GM13977 (cell line): ENCODE measurements around the gene FRAS1.

Source experiments
- DNase-seq: peaks from one replicate; pipeline ENCODE4 v3.0.0; 2012; ENCODE audit warnings: low spot score
- in situ Hi-C: fragments of 300-500 bp; cut with MboI; formaldehyde crosslinking; loops from one replicate; pipeline ENCODE4 v1.12.0; 2022; ENCODE audit warnings: low sequenced_read_pairs, low pct_unique_long_range_greater_than_20kb, mixed read lengths, inconsistent platforms; ENCODE audit not compliant: unreplicated experiment
- TF ChIP-seq, protein P1 (sequence below): IDR thresholded peaks from 2 replicates; pipeline ENCODE4 v1.5.1; 2012; ENCODE audit warnings: mild to moderate bottlenecking, control low read depth; ENCODE audit not compliant: insufficient read depth; ENCODE audit errors: extremely low read depth, missing control alignments

The FRAS1 gene

DNA sequence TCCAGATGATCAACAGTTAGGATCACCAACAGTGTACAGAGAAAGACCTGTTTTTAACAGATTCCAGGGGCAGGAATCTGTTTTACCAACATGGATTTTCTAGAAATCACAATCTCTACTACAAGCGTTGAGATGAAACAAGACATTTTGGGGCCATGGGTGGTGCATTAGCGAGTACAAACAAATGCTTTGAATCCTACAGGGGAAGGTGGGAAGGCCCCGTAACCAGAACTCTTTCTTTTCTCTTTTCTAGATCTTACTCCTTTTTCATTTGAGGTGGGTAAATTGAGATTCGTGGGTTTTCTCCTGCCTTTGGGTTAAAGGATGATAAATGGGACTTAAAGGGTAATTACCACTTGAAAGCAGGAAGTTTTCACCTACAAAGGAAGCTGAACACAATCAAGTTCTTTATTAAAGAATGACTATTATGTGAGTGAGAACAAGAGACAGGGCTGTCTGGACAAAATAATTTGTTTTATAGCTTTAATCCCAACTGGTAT lies 304.5 kb downstream of the FRAS1 start:
- DNase-seq = no peak
- in situ Hi-C loops = no loop called here
- TF ChIP-seq, protein P1, sequence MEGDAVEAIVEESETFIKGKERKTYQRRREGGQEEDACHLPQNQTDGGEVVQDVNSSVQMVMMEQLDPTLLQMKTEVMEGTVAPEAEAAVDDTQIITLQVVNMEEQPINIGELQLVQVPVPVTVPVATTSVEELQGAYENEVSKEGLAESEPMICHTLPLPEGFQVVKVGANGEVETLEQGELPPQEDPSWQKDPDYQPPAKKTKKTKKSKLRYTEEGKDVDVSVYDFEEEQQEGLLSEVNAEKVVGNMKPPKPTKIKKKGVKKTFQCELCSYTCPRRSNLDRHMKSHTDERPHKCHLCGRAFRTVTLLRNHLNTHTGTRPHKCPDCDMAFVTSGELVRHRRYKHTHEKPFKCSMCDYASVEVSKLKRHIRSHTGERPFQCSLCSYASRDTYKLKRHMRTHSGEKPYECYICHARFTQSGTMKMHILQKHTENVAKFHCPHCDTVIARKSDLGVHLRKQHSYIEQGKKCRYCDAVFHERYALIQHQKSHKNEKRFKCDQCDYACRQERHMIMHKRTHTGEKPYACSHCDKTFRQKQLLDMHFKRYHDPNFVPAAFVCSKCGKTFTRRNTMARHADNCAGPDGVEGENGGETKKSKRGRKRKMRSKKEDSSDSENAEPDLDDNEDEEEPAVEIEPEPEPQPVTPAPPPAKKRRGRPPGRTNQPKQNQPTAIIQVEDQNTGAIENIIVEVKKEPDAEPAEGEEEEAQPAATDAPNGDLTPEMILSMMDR = no peak

DNA sequence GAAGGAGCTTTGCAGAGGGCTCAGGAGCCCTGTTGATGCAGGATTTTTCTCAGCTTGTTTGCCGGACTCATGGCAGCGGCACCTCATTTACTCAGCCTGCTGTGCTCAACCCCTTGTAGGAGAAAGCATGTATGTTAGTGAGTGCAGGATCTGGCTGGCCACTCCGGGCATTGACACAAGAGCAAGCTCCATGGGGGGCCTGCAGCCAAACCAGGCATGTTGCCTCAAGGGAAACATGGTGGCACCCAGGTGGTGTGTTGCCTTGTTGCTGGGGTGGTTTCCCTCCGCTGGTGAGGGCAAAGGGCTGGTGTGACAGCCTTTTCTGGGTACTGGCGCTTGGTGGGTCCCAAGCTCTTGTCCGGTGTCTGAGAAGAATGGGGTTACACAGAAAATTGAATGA lies 305.2 kb downstream of the FRAS1 start:
- TF ChIP-seq, protein P1 = no peak
- in situ Hi-C loops = no loop called here
- no peak for DNase-seq

- DNase-seq = no peak
- in situ Hi-C loops = no loop called here
- TF ChIP-seq, protein P1 = no peak
Observed at GRCh38 chr4:78363031-78363570, 306.0 kb downstream of the FRAS1 start.

DNA sequence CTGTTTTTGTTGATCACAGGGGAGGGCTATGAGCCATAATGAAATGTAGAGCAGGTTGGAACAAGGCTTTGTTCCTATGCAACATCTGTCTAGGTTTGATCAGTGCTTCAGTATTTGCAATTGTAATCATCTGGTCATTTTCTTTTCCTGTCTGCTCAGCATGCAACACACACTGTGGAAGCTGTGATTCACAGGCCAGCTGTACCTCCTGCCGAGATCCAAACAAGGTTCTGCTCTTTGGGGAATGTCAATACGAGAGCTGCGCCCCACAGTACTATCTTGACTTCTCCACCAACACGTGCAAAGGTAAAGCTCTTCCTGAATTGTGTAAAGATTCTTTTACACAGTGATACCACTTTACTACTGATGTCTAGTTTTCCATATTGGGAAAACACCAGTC lies 312.6 kb downstream of the FRAS1 start:
- in situ Hi-C loops = no loop called here
- no peak for DNase-seq
- TF ChIP-seq, protein P1 = no peak

GRCh38 chr4:78370631-78371372 lies 313.7 kb downstream of the FRAS1 start:
- in situ Hi-C loops = no loop called here
- TF ChIP-seq, protein P1 = no peak
- DNase-seq = no peak

DNA sequence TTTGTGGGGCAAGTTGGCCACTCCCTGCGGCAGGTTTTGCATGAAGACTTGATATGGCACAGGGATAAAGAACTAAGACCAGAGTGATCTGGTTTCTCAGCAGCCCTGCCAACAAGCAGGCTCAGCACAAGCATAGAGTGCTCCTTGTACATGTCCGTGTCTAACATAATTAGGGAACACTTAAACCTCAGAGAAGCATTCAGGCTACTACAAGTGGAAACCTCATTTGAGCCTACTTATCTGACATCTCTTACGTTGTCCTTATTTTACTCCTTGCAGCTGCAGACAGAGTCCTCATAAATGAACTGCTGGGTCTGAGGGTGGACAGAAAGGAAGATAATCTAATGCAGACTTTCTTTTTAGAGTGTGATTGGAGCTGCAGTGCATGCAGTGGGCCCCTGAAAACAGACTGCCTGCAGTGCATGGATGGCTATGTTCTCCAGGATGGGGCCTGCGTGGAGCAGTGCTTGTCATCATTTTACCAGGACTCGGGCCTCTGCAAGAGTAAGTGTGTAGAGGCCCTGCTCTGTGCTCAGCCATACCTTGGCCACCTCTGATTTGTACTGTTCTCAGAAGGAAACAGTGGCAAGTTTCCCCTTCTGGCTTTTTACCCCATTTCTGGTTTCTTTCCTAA lies 315.3 kb downstream of the FRAS1 start:
- in situ Hi-C loops = no loop called here
- DNase-seq = no peak
- TF ChIP-seq, protein P1 = no peak
